ENCODE data around the gene LINS1. TPM values are rescaled to one million over a fixed set of nuclear protein-coding genes. Genes with fewer than 3 reads are reported as not detected.

LINS1 gene
- polyA plus RNA-seq, 1 donor from 2014 or later = 21.4 TPM

- no peaks in the 10 kb centered on the region for H3K9me3 ChIP-seq (ENCODE audit: low read length)
- H3K9ac ChIP-seq (ENCODE audit: low read length) = no peak overlapping the region
- H3K4me3 ChIP-seq (ENCODE audit: low read length) = no peak overlapping the region
- no peaks in the 10 kb centered on the region for H4K20me1 ChIP-seq (ENCODE audit: insufficient read depth)
- no peaks in the 10 kb centered on the region for H3K27me3 ChIP-seq (ENCODE audit: insufficient read depth, low read depth, low read length)
- no peak overlapping the region for H2AFZ ChIP-seq (ENCODE audit: low read depth, low read length)
- no peak overlapping the region for H3K27ac ChIP-seq (ENCODE audit: low read length)
- TF ChIP-seq MXI1 (conservative IDR thresholded peaks at IDR 0.05; ENCODE audit: poor library complexity, severe bottlenecking) (no peak), TAF1 (IDR thresholded peaks at IDR 0.05; ENCODE audit: low read depth) (no peak), SMC3 (conservative IDR thresholded peaks at IDR 0.05; ENCODE audit: poor library complexity) (no peak), RAD21 (conservative IDR thresholded peaks at IDR 0.05) (no peak), REST (IDR thresholded peaks at IDR 0.05; ENCODE audit: borderline replicate concordance) (no peak), CTCF (IDR thresholded peaks at IDR 0.05; ENCODE audit: poor library complexity, severe bottlenecking) (no peak), EZH2 (IDR thresholded peaks at IDR 0.05; ENCODE audit: borderline replicate concordance, insufficient read depth, low read length, poor library complexity, severe bottlenecking) (no peak), POLR2AphosphoS5 (IDR thresholded peaks at IDR 0.05) (no peak), EP300 (conservative IDR thresholded peaks at IDR 0.05; ENCODE audit: poor library complexity, severe bottlenecking) (no peak)
- no peaks in the 10 kb centered on the region for H3K79me2 ChIP-seq (replicated peaks; ENCODE audit: insufficient read depth, low read length)
- no peaks in the 10 kb centered on the region for H3K9me2 ChIP-seq (ENCODE audit: insufficient read depth, low read length)
- H3K4me2 ChIP-seq (ENCODE audit: low read length) = no peak overlapping the region
- H3K36me3 ChIP-seq (ENCODE audit: insufficient read depth, low read length) = no peaks in the 10 kb centered on the region
- H3F3A ChIP-seq (ENCODE audit: insufficient read depth, low read length, poor library complexity, severe bottlenecking) = no peaks in the 10 kb centered on the region
These were observed 64.7 kb downstream of the LINS1 start for GRCh38 chr15:100537331-100537730.

GRCh38 chr15:100536733-100537132 lies 65.3 kb downstream of the LINS1 start:
- no peak overlapping the region for H2AFZ ChIP-seq (ENCODE audit: low read depth, low read length)
- H4K20me1 ChIP-seq (ENCODE audit: insufficient read depth) = no peaks in the 10 kb centered on the region
- no peaks in the 10 kb centered on the region for H3K9me2 ChIP-seq (ENCODE audit: insufficient read depth, low read length)
- H3K27me3 ChIP-seq (ENCODE audit: insufficient read depth, low read depth, low read length) = no peaks in the 10 kb centered on the region
- no peak overlapping the region for H3K4me2 ChIP-seq (ENCODE audit: low read length)
- H3F3A ChIP-seq (ENCODE audit: insufficient read depth, low read length, poor library complexity, severe bottlenecking) = no peaks in the 10 kb centered on the region
- H3K36me3 ChIP-seq (ENCODE audit: insufficient read depth, low read length) = no peaks in the 10 kb centered on the region
- no peak overlapping the region for H3K9ac ChIP-seq (ENCODE audit: low read length)
- no peaks in the 10 kb centered on the region for H3K9me3 ChIP-seq (ENCODE audit: low read length)
- TF ChIP-seq SMC3 (conservative IDR thresholded peaks at IDR 0.05; ENCODE audit: poor library complexity) (no peak), EZH2 (IDR thresholded peaks at IDR 0.05; ENCODE audit: borderline replicate concordance, insufficient read depth, low read length, poor library complexity, severe bottlenecking) (no peak), MXI1 (conservative IDR thresholded peaks at IDR 0.05; ENCODE audit: poor library complexity, severe bottlenecking) (no peak)
- H3K79me2 ChIP-seq (replicated peaks; ENCODE audit: insufficient read depth, low read length) = no peaks in the 10 kb centered on the region
- no peak overlapping the region for H3K4me3 ChIP-seq (ENCODE audit: low read length)
- no peak overlapping the region for H3K27ac ChIP-seq (ENCODE audit: low read length)
